Fibroblast of mammary gland (primary cell): ENCODE results near the gene NSL1.

Source experiments
- DNase-seq: peaks from one replicate; pipeline ENCODE4 v3.0.0-alpha.2; 2010; ENCODE audit warnings: low read depth
- H3K4me3 ChIP-seq: 2 replicates; pipeline ENCODE4 v1.5.1; 2011; ENCODE audit warnings: low read depth, mild to moderate bottlenecking, low read length, moderate library complexity; ENCODE audit not compliant: control insufficient read depth
- TF ChIP-seq, protein P1 (sequence below): conservative IDR thresholded peaks from 2 replicates; pipeline ENCODE4 v1.5.1; 2011; ENCODE audit warnings: low read depth, low read length, inconsistent platforms; ENCODE audit not compliant: control insufficient read depth, insufficient read depth

Gene NSL1

GRCh38 chr1:212699625-212700222, 91.9 kb downstream of the NSL1 start, which contains the start of gene BATF3:
Gene BATF3, minus strand, starts transcription at chr1:212699840. Its CDS starts 78 bp downstream, at chr1:212699762.
- TF ChIP-seq, protein P1, sequence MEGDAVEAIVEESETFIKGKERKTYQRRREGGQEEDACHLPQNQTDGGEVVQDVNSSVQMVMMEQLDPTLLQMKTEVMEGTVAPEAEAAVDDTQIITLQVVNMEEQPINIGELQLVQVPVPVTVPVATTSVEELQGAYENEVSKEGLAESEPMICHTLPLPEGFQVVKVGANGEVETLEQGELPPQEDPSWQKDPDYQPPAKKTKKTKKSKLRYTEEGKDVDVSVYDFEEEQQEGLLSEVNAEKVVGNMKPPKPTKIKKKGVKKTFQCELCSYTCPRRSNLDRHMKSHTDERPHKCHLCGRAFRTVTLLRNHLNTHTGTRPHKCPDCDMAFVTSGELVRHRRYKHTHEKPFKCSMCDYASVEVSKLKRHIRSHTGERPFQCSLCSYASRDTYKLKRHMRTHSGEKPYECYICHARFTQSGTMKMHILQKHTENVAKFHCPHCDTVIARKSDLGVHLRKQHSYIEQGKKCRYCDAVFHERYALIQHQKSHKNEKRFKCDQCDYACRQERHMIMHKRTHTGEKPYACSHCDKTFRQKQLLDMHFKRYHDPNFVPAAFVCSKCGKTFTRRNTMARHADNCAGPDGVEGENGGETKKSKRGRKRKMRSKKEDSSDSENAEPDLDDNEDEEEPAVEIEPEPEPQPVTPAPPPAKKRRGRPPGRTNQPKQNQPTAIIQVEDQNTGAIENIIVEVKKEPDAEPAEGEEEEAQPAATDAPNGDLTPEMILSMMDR = no peak
- H3K4me3 ChIP-seq = peak within 1 kb of the TSS; percentile 50
- DNase-seq = no peak

DNA sequence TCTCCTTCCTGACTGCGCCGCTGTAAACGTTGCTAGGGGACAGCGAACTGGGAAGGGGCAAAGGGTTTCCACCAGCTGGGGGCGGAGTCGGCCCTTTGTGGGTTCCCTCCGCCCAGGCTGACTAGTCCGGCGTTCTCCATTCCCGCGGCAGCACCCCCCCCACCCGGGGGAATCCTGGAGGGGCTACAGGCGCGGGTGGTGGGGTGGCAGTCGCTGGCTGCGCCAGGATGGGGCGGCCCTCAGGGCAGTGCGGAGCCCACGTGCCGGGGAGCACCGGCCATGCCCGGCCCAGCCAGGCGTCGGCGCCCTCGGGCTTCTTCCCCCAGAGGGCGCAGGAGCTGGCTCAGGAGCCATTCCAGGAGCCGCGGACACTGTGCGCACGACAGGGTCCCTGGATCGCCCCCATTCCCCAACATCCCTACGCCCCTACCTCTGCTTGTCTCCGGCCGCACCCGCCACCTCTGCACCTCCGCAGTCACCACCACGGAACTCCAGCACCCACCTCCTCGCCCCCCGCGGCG, 92.4 kb downstream of the NSL1 start:
- TF ChIP-seq, protein P1 = peak; percentile 31
- peak; percentile 26 for DNase-seq
- H3K4me3 ChIP-seq = peak overlapping the region; percentile 43

GRCh38 chr1:212698467-212699103, 93.0 kb downstream of the NSL1 start:
- no peak for DNase-seq
- TF ChIP-seq, protein P1 = no peak
- peak overlapping the region; percentile 43 for H3K4me3 ChIP-seq

- no peak overlapping the region for H3K4me3 ChIP-seq
- no peak for DNase-seq
- TF ChIP-seq, protein P1 = no peak
Observed at GRCh38 chr1:212696721-212697331, 94.8 kb downstream of the NSL1 start.

GRCh38 chr1:212692774-212693644, 98.6 kb downstream of the NSL1 start:
- TF ChIP-seq, protein P1 = no peak
- DNase-seq = peak; percentile 77

GRCh38 chr1:212691561-212692071, 100.0 kb downstream of the NSL1 start:
- no peak for DNase-seq
- TF ChIP-seq, protein P1 = no peak

More at GRCh38 chr1:212692774-212693644, 98.6 kb downstream of the NSL1 start:
- no peak overlapping the region for H3K4me3 ChIP-seq

More at GRCh38 chr1:212691561-212692071, 100.0 kb downstream of the NSL1 start:
- H3K4me3 ChIP-seq = no peak overlapping the region
